Erythroblast (primary cell): ENCODE measurements around the gene RBM4B.

Experiments
- GATA1 ChIP-seq: IDR thresholded peaks from 2 replicates; pipeline ENCODE4 v1.6.1; 2011; ENCODE audit warnings: low read depth, mild to moderate bottlenecking, control low read depth, low read length, moderate library complexity
- POLR2A ChIP-seq: IDR thresholded peaks from 2 replicates; pipeline ENCODE4 v1.6.1; 2011; ENCODE audit warnings: mild to moderate bottlenecking, low read length

DNA sequence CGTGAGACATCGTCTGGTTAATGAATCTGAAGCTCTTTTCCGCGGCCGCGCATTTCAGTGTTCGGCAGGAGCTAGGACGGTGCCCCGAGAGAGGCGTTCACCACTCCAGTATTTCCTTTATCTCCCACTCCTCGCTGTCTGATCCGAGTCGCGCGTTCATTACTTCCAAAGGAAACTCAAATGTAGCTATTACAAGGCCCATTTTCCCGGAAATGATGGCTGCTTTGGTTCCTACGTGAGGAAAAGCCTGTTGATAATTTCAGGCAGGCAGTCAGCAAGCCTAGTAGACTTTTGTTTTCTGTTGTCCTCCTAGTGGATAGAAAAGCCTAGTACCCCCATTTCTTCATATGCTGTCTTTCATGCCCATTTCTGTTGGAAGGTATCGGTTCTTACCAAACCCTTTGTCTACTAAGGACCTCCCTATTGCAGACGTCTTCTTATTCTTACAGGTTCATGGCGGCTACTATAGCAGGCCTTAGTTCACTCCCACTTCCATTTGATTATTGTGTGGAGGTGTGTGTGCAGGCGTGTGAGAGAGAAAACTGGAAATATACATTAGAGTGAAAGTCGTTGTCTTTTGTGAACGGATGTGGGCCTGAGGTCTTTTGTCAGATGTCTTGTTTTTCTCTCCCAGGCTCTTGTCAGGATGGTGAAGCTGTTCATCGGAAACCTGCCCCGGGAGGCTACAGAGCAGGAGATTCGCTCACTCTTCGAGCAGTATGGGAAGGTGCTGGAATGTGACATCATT, 38.4 kb downstream of the RBM4B start:
- TF ChIP-seq POLR2A, result no peak
- no peak for TF ChIP-seq GATA1
